ENCODE measurements around the gene GSE1. TPM values are rescaled to one million over a fixed set of nuclear protein-coding genes. Genes with fewer than 3 reads are reported as not detected.

Gene GSE1
- total RNA-seq, 4 donors from 2014 or later = 23.4 to 65.5 (median 52.5) TPM

- ATAC-seq = no peak
- TF ChIP-seq POLR2AphosphoS5 (IDR thresholded peaks at IDR 0.05) (no peak), EP300 (IDR thresholded peaks at IDR 0.05) (no peak), POLR2A (IDR thresholded peaks at IDR 0.05) (no peak), CTCF (IDR thresholded peaks at IDR 0.05) (no peak)
- WGBS, 2 donors (ENCODE audit: low coverage in 1 of 2) = 83% methylated on average over 7 of the region's 23 CpGs; no CpG with 5 or more reads in 1 of the 2 donors
- peaks cover 0 to 8% (median 0%) of the 10 kb centered on the region in 3 donors for H3K9me3 ChIP-seq
- no peaks in the 10 kb centered on the region for H3K36me3 ChIP-seq
- no peak overlapping the region for H3K27ac ChIP-seq
- no peaks in the 10 kb centered on the region for H3K27me3 ChIP-seq
- peaks cover 0 to 51% (median 11%) of the 10 kb centered on the region in 3 donors for H3K4me1 ChIP-seq
- no peak overlapping the region for H3K4me3 ChIP-seq
These were observed 47.2 kb upstream of the GSE1 start for GRCh38 chr16:85565801-85566526.

GRCh38 chr16:85566561-85567100, 46.5 kb upstream of the GSE1 start:
- peak in 1 of 2 donors; percentile 9 for TF ChIP-seq POLR2A (IDR thresholded peaks at IDR 0.05)
- TF ChIP-seq CTCF (IDR thresholded peaks at IDR 0.05) = no peak
- no peaks in the 10 kb centered on the region for H3K27me3 ChIP-seq
- no peak overlapping the region for H3K27ac ChIP-seq
- H3K36me3 ChIP-seq = no peaks in the 10 kb centered on the region
- WGBS, 2 donors (ENCODE audit: low coverage in 1 of 2) = 71 to 80% methylated on average over 5 to 14 of the region's 19 CpGs
- H3K4me1 ChIP-seq = peaks cover 0 to 47% (median 11%) of the 10 kb centered on the region in 3 donors
- no peak overlapping the region for H3K4me3 ChIP-seq
- peaks cover 0 to 8% (median 0%) of the 10 kb centered on the region in 3 donors for H3K9me3 ChIP-seq
- ATAC-seq = no peak

GRCh38 chr16:85567101-85567866, 45.8 kb upstream of the GSE1 start:
- H3K4me1 ChIP-seq = peaks cover 0 to 43% (median 11%) of the 10 kb centered on the region in 3 donors
- no peaks in the 10 kb centered on the region for H3K27me3 ChIP-seq
- ATAC-seq = no peak
- H3K36me3 ChIP-seq = no peaks in the 10 kb centered on the region
- H3K9me3 ChIP-seq = peaks cover 0 to 8% (median 0%) of the 10 kb centered on the region in 3 donors
- H3K4me3 ChIP-seq = no peak overlapping the region
- 90 to 100% methylated on average over 1 to 2 of the region's 27 CpGs for WGBS, 2 donors (ENCODE audit: low coverage in 1 of 2)
- TF ChIP-seq POLR2AphosphoS5 (IDR thresholded peaks at IDR 0.05) (no peak), POLR2A (IDR thresholded peaks at IDR 0.05) (no peak), EP300 (IDR thresholded peaks at IDR 0.05) (no peak), CTCF (IDR thresholded peaks at IDR 0.05) (no peak)
- no peak overlapping the region for H3K27ac ChIP-seq

GRCh38 chr16:85567935-85568334, 45.2 kb upstream of the GSE1 start:
- Histone ChIP-seq H3K4me3 (no peak overlapping the region), H3K9me3 (peaks cover 0 to 8% (median 0%) of the 10 kb centered on the region in 3 donors), H3K4me1 (peaks cover 0 to 42% (median 7%) of the 10 kb centered on the region in 3 donors), H3K27me3 (no peaks in the 10 kb centered on the region), H3K27ac (peak overlapping the region in 1 of 4 donors; percentile 18), H3K36me3 (no peaks in the 10 kb centered on the region)
- 100% methylated on average over 2 of the region's 4 CpGs; no CpG with 5 or more reads in 1 of the 2 donors for WGBS, 2 donors (ENCODE audit: low coverage in 1 of 2)
- TF ChIP-seq EP300 (IDR thresholded peaks at IDR 0.05) = no peak
- no peak for TF ChIP-seq POLR2AphosphoS5 (IDR thresholded peaks at IDR 0.05)
- no peak for TF ChIP-seq POLR2A (IDR thresholded peaks at IDR 0.05)
- TF ChIP-seq CTCF (IDR thresholded peaks at IDR 0.05) = no peak
- no peak for ATAC-seq
